ENCODE data around the gene MALL.

DNA sequence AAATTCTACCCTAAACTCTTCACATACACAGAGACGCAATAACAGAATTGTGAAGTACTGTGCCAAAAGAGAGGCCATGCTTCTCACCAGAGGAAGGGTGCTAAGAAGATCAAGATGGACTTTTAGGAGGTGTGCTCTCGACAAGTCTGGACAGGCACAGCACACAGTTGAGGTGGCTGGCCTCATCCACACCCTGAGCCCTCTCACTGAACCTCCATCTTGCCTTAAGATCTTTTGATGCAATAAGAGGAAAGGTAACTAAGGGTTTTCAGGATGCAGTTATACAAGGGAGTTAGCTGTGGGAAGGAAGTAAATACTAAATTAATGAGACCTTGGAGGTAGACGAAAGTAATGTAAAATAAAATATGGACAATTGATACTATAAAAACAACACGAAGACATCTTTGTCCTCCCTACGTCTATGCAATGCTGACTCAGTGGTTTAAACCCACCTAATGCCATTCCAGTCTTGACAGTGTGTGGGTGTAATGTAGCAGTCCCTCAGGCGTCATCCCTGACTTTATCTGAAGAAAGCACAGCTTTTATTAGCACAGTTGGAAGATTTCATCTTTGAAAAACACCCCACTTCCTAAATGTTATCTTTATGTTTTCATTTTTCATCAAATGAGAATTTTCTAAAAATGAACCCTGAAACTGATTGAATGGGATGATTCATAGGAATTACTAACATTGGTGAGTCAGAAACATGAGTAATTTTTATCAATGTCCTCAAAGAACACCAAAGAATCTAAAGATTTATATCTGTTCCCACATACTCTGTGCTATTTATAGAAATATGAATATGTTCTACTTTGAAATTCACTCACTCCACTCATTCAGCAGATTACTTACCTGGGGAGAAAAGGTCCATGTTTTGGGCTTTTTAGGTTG lies 34.0 kb upstream of the MALL start:
- TF ChIP-seq, protein P1, sequence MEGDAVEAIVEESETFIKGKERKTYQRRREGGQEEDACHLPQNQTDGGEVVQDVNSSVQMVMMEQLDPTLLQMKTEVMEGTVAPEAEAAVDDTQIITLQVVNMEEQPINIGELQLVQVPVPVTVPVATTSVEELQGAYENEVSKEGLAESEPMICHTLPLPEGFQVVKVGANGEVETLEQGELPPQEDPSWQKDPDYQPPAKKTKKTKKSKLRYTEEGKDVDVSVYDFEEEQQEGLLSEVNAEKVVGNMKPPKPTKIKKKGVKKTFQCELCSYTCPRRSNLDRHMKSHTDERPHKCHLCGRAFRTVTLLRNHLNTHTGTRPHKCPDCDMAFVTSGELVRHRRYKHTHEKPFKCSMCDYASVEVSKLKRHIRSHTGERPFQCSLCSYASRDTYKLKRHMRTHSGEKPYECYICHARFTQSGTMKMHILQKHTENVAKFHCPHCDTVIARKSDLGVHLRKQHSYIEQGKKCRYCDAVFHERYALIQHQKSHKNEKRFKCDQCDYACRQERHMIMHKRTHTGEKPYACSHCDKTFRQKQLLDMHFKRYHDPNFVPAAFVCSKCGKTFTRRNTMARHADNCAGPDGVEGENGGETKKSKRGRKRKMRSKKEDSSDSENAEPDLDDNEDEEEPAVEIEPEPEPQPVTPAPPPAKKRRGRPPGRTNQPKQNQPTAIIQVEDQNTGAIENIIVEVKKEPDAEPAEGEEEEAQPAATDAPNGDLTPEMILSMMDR (IDR thresholded peaks at IDR 0.05) = no peak
- TF ChIP-seq POLR2A (IDR thresholded peaks at IDR 0.05) = no peak

Data from lower leg skin (tissue), 3 donors.